Activated T-helper 17 cell treated with anti-CD3 and anti-CD28 coated beads, Interleukin-2, amount 50 U/mL, for 72 hours (primary cell): ENCODE results near the gene F12. TPM values are rescaled to one million over a fixed set of nuclear protein-coding genes. Genes with fewer than 3 reads are reported as not detected.
A peak's percentile ranks its signal among the peaks of the same experiment; 100 is the strongest.
"Not testable (repeated sequence)": the region's sequence is repeated elsewhere in the genome, so short reads cannot be mapped to it uniquely, and the experiment has no call there.

ENCODE experiments used
- ATAC-seq: fragments of 150-1000 bp; cut with Tn5 transposase; replicated peaks from 2 replicates; pipeline ENCODE4 v1.10.0; 2021; ENCODE audit warnings: mild to moderate bottlenecking, moderate library complexity
- H3K27ac Mint-ChIP-seq: one replicate; pipeline ENCODE4 v1.8.0; 2022; ENCODE audit warnings: mixed read lengths
- H3K27me3 Mint-ChIP-seq: one replicate; pipeline ENCODE4 v1.8.0; 2022; ENCODE audit warnings: mixed read lengths
- H3K36me3 Mint-ChIP-seq: one replicate; pipeline ENCODE4 v1.8.0; 2022; ENCODE audit warnings: low read depth, mild to moderate bottlenecking, mixed read lengths
- H3K4me1 Mint-ChIP-seq: one replicate; pipeline ENCODE4 v1.8.0; 2022; ENCODE audit warnings: mixed read lengths
- H3K4me3 Mint-ChIP-seq: one replicate; pipeline ENCODE4 v1.8.0; 2022; ENCODE audit warnings: mild to moderate bottlenecking, mixed read lengths
- H3K9me3 Mint-ChIP-seq: one replicate; pipeline ENCODE4 v1.8.0; 2022; ENCODE audit warnings: mixed read lengths
- total RNA-seq, 2 donors: library from RNA; stranded (reverse); gene quantifications; one replicate each; pipeline ENCODE4 v1.2.3, GENCODE V29; 2022

The F12 gene
- total RNA-seq, 2 donors from 2014 or later = 3.7 to 4.6 TPM

- peaks cover 25% of the 10 kb centered on the region for H3K4me1 Mint-ChIP-seq
- peaks cover 96% of the 10 kb centered on the region for H3K36me3 Mint-ChIP-seq
- no peaks in the 10 kb centered on the region for H3K9me3 Mint-ChIP-seq
- H3K4me3 Mint-ChIP-seq = peak overlapping the region; percentile 97
- peak overlapping the region; percentile 75 for H3K27ac Mint-ChIP-seq
- no peaks in the 10 kb centered on the region for H3K27me3 Mint-ChIP-seq
- no peak for ATAC-seq
Measured at GRCh38 chr5:177430972-177431316, 21.6 kb upstream of the F12 start.

GRCh38 chr5:177430140-177430951 lies 21.0 kb upstream of the F12 start:
- Mint-ChIP-seq H3K4me3 (peak overlapping the region; percentile 97), H3K36me3 (peaks cover 91% of the 10 kb centered on the region), H3K27ac (peak overlapping the region; percentile 75), H3K9me3 (no peaks in the 10 kb centered on the region), H3K4me1 (peaks cover 29% of the 10 kb centered on the region), H3K27me3 (no peaks in the 10 kb centered on the region)
- no peak for ATAC-seq

GRCh38 chr5:177429248-177430040 lies 20.1 kb upstream of the F12 start:
- Mint-ChIP-seq H3K4me3 (peak overlapping the region; percentile 97), H3K36me3 (peaks cover 82% of the 10 kb centered on the region), H3K27me3 (no peaks in the 10 kb centered on the region), H3K4me1 (peaks cover 32% of the 10 kb centered on the region), H3K9me3 (no peaks in the 10 kb centered on the region), H3K27ac (peak overlapping the region; percentile 75)
- peak; percentile 45 for ATAC-seq

GRCh38 chr5:177428574-177429217 lies 19.3 kb upstream of the F12 start:
- Mint-ChIP-seq H3K4me3 (peak overlapping the region; percentile 97), H3K36me3 (peaks cover 75% of the 10 kb centered on the region), H3K27me3 (no peaks in the 10 kb centered on the region), H3K27ac (peak overlapping the region; percentile 75), H3K9me3 (no peaks in the 10 kb centered on the region), H3K4me1 (peaks cover 32% of the 10 kb centered on the region)
- ATAC-seq = no peak

- peak overlapping the region; percentile 97 for H3K4me3 Mint-ChIP-seq
- H3K4me1 Mint-ChIP-seq = peaks cover 32% of the 10 kb centered on the region
- no peaks in the 10 kb centered on the region for H3K9me3 Mint-ChIP-seq
- peaks cover 68% of the 10 kb centered on the region for H3K36me3 Mint-ChIP-seq
- no peaks in the 10 kb centered on the region for H3K27me3 Mint-ChIP-seq
- peak overlapping the region; percentile 75 for H3K27ac Mint-ChIP-seq
- no peak for ATAC-seq
Measured at GRCh38 chr5:177427919-177428573, 18.7 kb upstream of the F12 start.

GRCh38 chr5:177427211-177427822 lies 18.0 kb upstream of the F12 start:
- H3K9me3 Mint-ChIP-seq = no peaks in the 10 kb centered on the region

GRCh38 chr5:177426566-177427210 lies 17.3 kb upstream of the F12 start, which contains the start of gene GRK6:
TSS of gene GRK6 (plus strand) at chr5:177426676. CDS start at chr5:177426846, 170 bp downstream.
- H3K27ac Mint-ChIP-seq = peak within 1 kb of the TSS; percentile 98
- H3K9me3 Mint-ChIP-seq = no peaks in the 10 kb centered on the region
- peaks cover 32% of the 10 kb centered on the region for H3K4me1 Mint-ChIP-seq
- H3K27me3 Mint-ChIP-seq = no peaks in the 10 kb centered on the region
- H3K4me3 Mint-ChIP-seq = peak within 1 kb of the TSS; percentile 97
- peaks cover 55% of the 10 kb centered on the region for H3K36me3 Mint-ChIP-seq
- peak; percentile 61 for ATAC-seq

More at GRCh38 chr5:177427211-177427822, 18.0 kb upstream of the F12 start:
- Mint-ChIP-seq H3K36me3 (peaks cover 61% of the 10 kb centered on the region), H3K27ac (peak overlapping the region; percentile 75), H3K27me3 (no peaks in the 10 kb centered on the region), H3K4me3 (peak overlapping the region; percentile 97), H3K4me1 (peaks cover 32% of the 10 kb centered on the region)
- no peak for ATAC-seq

- Mint-ChIP-seq H3K27me3 (no peaks in the 10 kb centered on the region), H3K4me3 (peak overlapping the region; percentile 97), H3K27ac (peak overlapping the region; percentile 98), H3K9me3 (no peaks in the 10 kb centered on the region), H3K36me3 (peaks cover 48% of the 10 kb centered on the region), H3K4me1 (peaks cover 26% of the 10 kb centered on the region)
- peak; percentile 81 for ATAC-seq
Measured at GRCh38 chr5:177425801-177426565, 16.6 kb upstream of the F12 start.

GRCh38 chr5:177425196-177425800 lies 15.9 kb upstream of the F12 start:
- H3K4me1 Mint-ChIP-seq = peaks cover 19% of the 10 kb centered on the region
- H3K4me3 Mint-ChIP-seq = peak overlapping the region; percentile 97
- no peak for ATAC-seq
- H3K27me3 Mint-ChIP-seq = no peaks in the 10 kb centered on the region
- no peaks in the 10 kb centered on the region for H3K9me3 Mint-ChIP-seq
- peaks cover 41% of the 10 kb centered on the region for H3K36me3 Mint-ChIP-seq
- peak overlapping the region; percentile 98 for H3K27ac Mint-ChIP-seq

GRCh38 chr5:177423671-177424070 lies 14.3 kb upstream of the F12 start:
- H3K4me3 Mint-ChIP-seq = no peak overlapping the region
- no peaks in the 10 kb centered on the region for H3K9me3 Mint-ChIP-seq
- no peaks in the 10 kb centered on the region for H3K27me3 Mint-ChIP-seq
- peaks cover 7% of the 10 kb centered on the region for H3K4me1 Mint-ChIP-seq
- H3K36me3 Mint-ChIP-seq = peaks cover 25% of the 10 kb centered on the region
- no peak for ATAC-seq
- no peak overlapping the region for H3K27ac Mint-ChIP-seq

- no peak overlapping the region for H3K27ac Mint-ChIP-seq
- ATAC-seq = no peak
- H3K4me3 Mint-ChIP-seq = no peak overlapping the region
- peaks cover 7% of the 10 kb centered on the region for H3K4me1 Mint-ChIP-seq
- H3K27me3 Mint-ChIP-seq = no peaks in the 10 kb centered on the region
- no peaks in the 10 kb centered on the region for H3K9me3 Mint-ChIP-seq
- peaks cover 4% of the 10 kb centered on the region for H3K36me3 Mint-ChIP-seq
Measured at GRCh38 chr5:177421062-177421798, 11.9 kb upstream of the F12 start.

- not testable (repeated sequence) for H3K4me3 Mint-ChIP-seq, H3K27me3 Mint-ChIP-seq, H3K27ac Mint-ChIP-seq, H3K9me3 Mint-ChIP-seq, H3K4me1 Mint-ChIP-seq, H3K36me3 Mint-ChIP-seq, ATAC-seq
Measured at GRCh38 chr5:177420472-177420871, 11.1 kb upstream of the F12 start.
